HG03432 (cell line): ENCODE data around the gene CACNA1C.

ENCODE experiments used
- ATAC-seq: cut with Tn5 transposase; IDR thresholded peaks from one replicate; pipeline ENCODE4 v1.9.1; 2021; ENCODE audit warnings: mild to moderate bottlenecking, moderate library complexity; ENCODE audit not compliant: unreplicated experiment

Gene CACNA1C

GRCh38 chr12:2136901-2137300 is 84.1 kb downstream of the CACNA1C start:
- no peak for ATAC-seq

- ATAC-seq = no peak
Measured at GRCh38 chr12:2137711-2138110, 84.9 kb downstream of the CACNA1C start.

GRCh38 chr12:2138294-2138693 is 85.5 kb downstream of the CACNA1C start:
- ATAC-seq = no peak

- no peak for ATAC-seq
Measured at GRCh38 chr12:2138871-2139308, 86.1 kb downstream of the CACNA1C start.

GRCh38 chr12:2139651-2140050 is 86.9 kb downstream of the CACNA1C start:
- ATAC-seq = no peak

GRCh38 chr12:2140858-2141519 is 88.2 kb downstream of the CACNA1C start:
- no peak for ATAC-seq

GRCh38 chr12:2142068-2142467 is 89.3 kb downstream of the CACNA1C start:
- no peak for ATAC-seq

GRCh38 chr12:2144951-2145350 is 92.2 kb downstream of the CACNA1C start:
- no peak for ATAC-seq

- no peak for ATAC-seq
Measured at GRCh38 chr12:2145433-2145998, 92.7 kb downstream of the CACNA1C start.

GRCh38 chr12:2147335-2147734 is 94.5 kb downstream of the CACNA1C start:
- no peak for ATAC-seq

GRCh38 chr12:2149091-2149490 is 96.3 kb downstream of the CACNA1C start:
- ATAC-seq = no peak

GRCh38 chr12:2150833-2151232 is 98.0 kb downstream of the CACNA1C start:
- no peak for ATAC-seq

GRCh38 chr12:2151391-2151790 is 98.6 kb downstream of the CACNA1C start:
- ATAC-seq = no peak

GRCh38 chr12:2152134-2152533 is 99.3 kb downstream of the CACNA1C start:
- ATAC-seq = no peak

- ATAC-seq = no peak
Measured at GRCh38 chr12:2154050-2154449, 101.3 kb downstream of the CACNA1C start.

- ATAC-seq = no peak
Measured at GRCh38 chr12:2154521-2154920, 101.7 kb downstream of the CACNA1C start.

GRCh38 chr12:2156333-2156732 is 103.5 kb downstream of the CACNA1C start:
- no peak for ATAC-seq

GRCh38 chr12:2160043-2160442 is 107.3 kb downstream of the CACNA1C start:
- no peak for ATAC-seq

GRCh38 chr12:2161473-2161872 is 108.7 kb downstream of the CACNA1C start:
- no peak for ATAC-seq

GRCh38 chr12:2163177-2163941 is 110.6 kb downstream of the CACNA1C start:
- ATAC-seq = no peak

GRCh38 chr12:2165021-2165420 is 112.2 kb downstream of the CACNA1C start:
- no peak for ATAC-seq

- ATAC-seq = no peak
Measured at GRCh38 chr12:2165927-2166326, 113.1 kb downstream of the CACNA1C start.
